B cell (primary cell): Measurements from ENCODE around the gene PRDM2. TPM values are rescaled to one million over a fixed set of nuclear protein-coding genes. Genes with fewer than 3 reads are reported as not detected.

Experiments
- ATAC-seq: fragments of 200-7000 bp; cut with Tn5 transposase; one replicate; pipeline ENCODE4 v1.10.0; 2021; ENCODE audit warnings: low read depth, mild to moderate bottlenecking, moderate number of reproducible peaks, moderate library complexity
- CTCF ChIA-PET: fragments of 350-600 bp; sonication (Branson Sonifier 250); formaldehyde crosslinking; loops from one replicate; lab custom pipeline; 2021; ENCODE audit warnings: antibody characterized with exemption, inconsistent platforms; lab: Charles Lee
- POLR2A ChIA-PET: fragments of 350-600 bp; sonication (Branson Sonifier 250); formaldehyde crosslinking; loops from one replicate; lab custom pipeline; 2021; ENCODE audit warnings: antibody characterized with exemption; lab: Charles Lee
- DNase-seq: peaks from one replicate; pipeline ENCODE4 v3.0.0; 2013
- H2AFZ ChIP-seq: 2 replicates; pipeline ENCODE4 v1.6.1; 2012; ENCODE audit warnings: mild to moderate bottlenecking, low read depth, low read length; ENCODE audit not compliant: insufficient read depth, poor library complexity, severe bottlenecking
- H3K27ac ChIP-seq, 2 donors: 1 replicate in 1 of 2; 2 replicates in 1 of 2; pipeline ENCODE4 v1.5.1; 2012 to 2013; ENCODE audit warnings: low read length in 2 of 2, mild to moderate bottlenecking in 2 of 2, moderate library complexity in 1 of 2
- H3K27me3 ChIP-seq, 4 experiments: fragments of 200-600 bp in 1 of 4; sonication (generic) in 1 of 4; replicated peaks in 1 of 4; 1 replicate in 2 of 4; 2 replicates in 2 of 4; pipeline versions ENCODE4 v1.6.1 to v1.7.0; 2013 to 2016; ENCODE audit warnings: low read length in 3 of 4, mild to moderate bottlenecking in 2 of 4, mixed read lengths in 1 of 4, moderate library complexity in 1 of 4; ENCODE audit not compliant: insufficient read depth in 4 of 4, control insufficient read depth in 3 of 4; ENCODE audit errors: control extremely low read depth in 1 of 4
- H3K36me3 ChIP-seq, 2 experiments: replicated peaks in 1 of 2; 1 replicate in 1 of 2; 2 replicates in 1 of 2; pipeline versions ENCODE4 v1.6.1 to v1.7.1; 2013; ENCODE audit warnings: low read length in 1 of 2; ENCODE audit not compliant: insufficient read depth in 2 of 2, control insufficient read depth in 1 of 2; ENCODE audit errors: control extremely low read depth in 1 of 2, extremely low read depth in 1 of 2
- H3K4me1 ChIP-seq, 2 donors: fragments of 200-600 bp in 1 of 2; sonication (generic) in 1 of 2; 1 replicate in 1 of 2; 2 replicates in 1 of 2; pipeline versions ENCODE4 v1.5.1 to v1.6.1; 2013 to 2017; ENCODE audit warnings: low read length in 2 of 2; ENCODE audit not compliant: control insufficient read depth in 2 of 2, insufficient read depth in 2 of 2
- H3K4me2 ChIP-seq: replicated peaks from 2 replicates; pipeline ENCODE3; 2012; ENCODE audit warnings: mild to moderate bottlenecking, low read depth, low read length; ENCODE audit not compliant: poor library complexity, severe bottlenecking
- H3K4me3 ChIP-seq, 5 experiments: fragments of 200-600 bp in 1 of 5; sonication (generic) in 1 of 5; 1 replicate in 3 of 5; 2 replicates in 2 of 5; pipeline versions ENCODE4 v1.5.1 to v1.7.0; 2011 to 2016; ENCODE audit warnings: low read length in 4 of 5, mild to moderate bottlenecking in 4 of 5, low read depth in 2 of 5, control low read depth in 1 of 5, moderate library complexity in 1 of 5; ENCODE audit not compliant: insufficient read depth in 1 of 5; ENCODE audit errors: control extremely low read depth in 1 of 5, extremely low read depth in 1 of 5
- H3K79me2 ChIP-seq: fragments of 200-600 bp; sonication (generic); one replicate; pipeline ENCODE4 v1.6.0; 2016; ENCODE audit warnings: low read length; ENCODE audit not compliant: control insufficient read depth, insufficient read depth
- H3K9ac ChIP-seq: fragments of 200-600 bp; sonication (generic); 2 replicates; pipeline ENCODE4 v1.6.1; 2017; ENCODE audit warnings: mild to moderate bottlenecking, low read length, moderate library complexity
- H3K9me3 ChIP-seq, 3 donors: one replicate each; pipeline versions ENCODE4 v1.6.1 to v1.7.1; 2013; ENCODE audit warnings: low read length in 2 of 3; ENCODE audit not compliant: control insufficient read depth in 2 of 3, insufficient read depth in 1 of 3; ENCODE audit errors: control extremely low read depth in 1 of 3
- H4K20me1 ChIP-seq: 2 replicates; pipeline ENCODE4 v1.6.0; 2012; ENCODE audit warnings: mild to moderate bottlenecking, low read length; ENCODE audit not compliant: insufficient read depth, control insufficient read depth, poor library complexity, severe bottlenecking
- H3K27ac Mint-ChIP-seq: one replicate; pipeline ENCODE4 v1.8.0; 2021; ENCODE audit warnings: mixed read lengths
- H3K27me3 Mint-ChIP-seq: one replicate; pipeline ENCODE4 v1.8.0; 2021; ENCODE audit warnings: mixed read lengths
- H3K4me1 Mint-ChIP-seq: one replicate; pipeline ENCODE4 v1.8.0; 2021; ENCODE audit warnings: mixed read lengths
- H3K4me3 Mint-ChIP-seq: one replicate; pipeline ENCODE4 v1.8.0; 2021; ENCODE audit warnings: mixed read lengths
- H3K9me3 Mint-ChIP-seq: one replicate; pipeline ENCODE4 v1.8.0; 2022; ENCODE audit warnings: mixed read lengths; ENCODE audit not compliant: insufficient read depth
- EZH2 ChIP-seq: IDR thresholded peaks from 2 replicates; pipeline ENCODE4 v1.6.1; 2012; ENCODE audit warnings: borderline replicate concordance, low read depth, mild to moderate bottlenecking, moderate library complexity, low read length; ENCODE audit not compliant: insufficient read depth, poor library complexity, severe bottlenecking
- WGBS: methylation state at CpG from one replicate; pipeline ENCODE4 v1.1.5; 2013; ENCODE audit warnings: missing lambda C conversion rate; ENCODE audit not compliant: insufficient coverage; 5-methylcytosine and 5-hydroxymethylcytosine counted together
- intact Hi-C: fragments of 100-400 bp; cut with micrococcal nuclease; formaldehyde crosslinking; loops from one replicate; pipeline ENCODE4 v1.10.0; 2022
- polyA plus RNA-seq: library from polyadenylated mRNA; depleted of rRNA; stranded (reverse); fragments of >200 nt; gene quantifications from 2 replicates; pipeline ENCODE4 v1.2.3, GENCODE V29; 2012
- total RNA-seq, 2 donors: library from RNA; stranded (reverse); fragments of 120-200 nt in 1 of 2; gene quantifications; 1 replicate in 1 of 2; 2 replicates in 1 of 2; pipeline versions ENCODE4 v1.2.3 to v1.2.4, GENCODE V29; 2013 to 2022
- TF ChIP-seq, protein P1 (sequence below): fragments of 200-600 bp; IDR thresholded peaks from one replicate; pipeline ENCODE4 v1.8.0; 2022; ENCODE audit warnings: antibody characterized with exemption, mild to moderate bottlenecking

Gene PRDM2
- total and polyA plus RNA-seq, 2 donors (not counting 1 experiment from before 2014, with no cell fraction given): 50.1 to 432 TPM

DNA sequence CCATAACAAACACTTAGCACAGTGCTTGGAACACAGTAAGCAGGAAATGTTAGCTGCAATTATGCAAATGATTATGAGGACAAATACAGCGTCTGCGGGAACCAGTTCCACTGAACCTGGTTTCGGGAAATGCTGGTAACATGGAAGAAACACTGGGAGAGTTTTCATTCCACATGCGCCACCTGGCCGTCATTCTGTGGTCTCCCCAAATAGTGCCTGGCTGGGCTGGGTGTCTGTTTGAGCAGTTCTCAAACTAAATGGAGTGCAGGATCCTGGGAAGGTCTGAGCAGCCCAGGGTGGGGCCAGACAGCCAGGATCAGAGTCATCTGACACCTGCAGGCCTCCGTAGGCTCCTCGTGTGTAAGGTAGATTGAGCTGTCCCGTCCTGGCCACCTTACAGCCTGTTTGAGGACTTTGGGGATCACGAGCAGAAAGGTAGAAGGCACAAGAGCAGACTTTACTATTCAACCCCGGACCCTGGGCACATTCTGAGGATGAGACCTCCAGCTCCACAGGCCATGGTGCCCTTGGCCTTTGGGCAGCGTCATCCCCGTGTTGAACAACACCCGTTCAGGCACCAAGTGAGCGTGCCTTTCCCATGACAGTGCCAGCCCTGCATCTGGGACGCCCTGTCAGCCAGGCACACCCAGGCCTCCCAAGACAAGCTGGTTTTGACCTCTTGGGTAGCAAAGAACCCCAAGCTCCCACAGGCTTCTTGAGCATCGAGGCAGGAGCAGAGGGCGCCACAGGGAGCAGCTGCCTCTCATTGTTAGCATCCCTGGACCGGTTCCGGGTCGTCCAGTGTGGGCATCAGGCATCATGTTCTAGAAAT, 101.9 kb downstream of the PRDM2 start:
- ChIA-PET POLR2A (no interaction called here), CTCF (interaction anchor here (1.3 to 1.6 kb wide), 2 partner anchors 8 to 45 kb away, joined by 3 read pairs; no protein-coding TSS in a partner anchor)
- Mint-ChIP-seq H3K27me3 (no peaks in the 10 kb centered on the region), H3K9me3 (no peaks in the 10 kb centered on the region), H3K27ac (peak overlapping the region; percentile 53), H3K4me3 (no peak overlapping the region), H3K4me1 (peaks cover 45% of the 10 kb centered on the region)
- no peak overlapping the region for H3K4me3 ChIP-seq
- no peak overlapping the region for H3K27ac ChIP-seq
- H3K4me2 ChIP-seq: no peak overlapping the region
- ATAC-seq (no peak), DNase-seq (no peak)
- peaks cover 2 to 10% of the 10 kb centered on the region in 2 experiments for H3K36me3 ChIP-seq
- intact Hi-C loops: no loop called here
- H3K9ac ChIP-seq: no peak overlapping the region
- H3K4me1 ChIP-seq: no peaks in the 10 kb centered on the region
- peaks cover 52% of the 10 kb centered on the region for H3K79me2 ChIP-seq
- 95% methylated on average over 20 of the region's 20 CpGs for WGBS
- TF ChIP-seq, protein P1, sequence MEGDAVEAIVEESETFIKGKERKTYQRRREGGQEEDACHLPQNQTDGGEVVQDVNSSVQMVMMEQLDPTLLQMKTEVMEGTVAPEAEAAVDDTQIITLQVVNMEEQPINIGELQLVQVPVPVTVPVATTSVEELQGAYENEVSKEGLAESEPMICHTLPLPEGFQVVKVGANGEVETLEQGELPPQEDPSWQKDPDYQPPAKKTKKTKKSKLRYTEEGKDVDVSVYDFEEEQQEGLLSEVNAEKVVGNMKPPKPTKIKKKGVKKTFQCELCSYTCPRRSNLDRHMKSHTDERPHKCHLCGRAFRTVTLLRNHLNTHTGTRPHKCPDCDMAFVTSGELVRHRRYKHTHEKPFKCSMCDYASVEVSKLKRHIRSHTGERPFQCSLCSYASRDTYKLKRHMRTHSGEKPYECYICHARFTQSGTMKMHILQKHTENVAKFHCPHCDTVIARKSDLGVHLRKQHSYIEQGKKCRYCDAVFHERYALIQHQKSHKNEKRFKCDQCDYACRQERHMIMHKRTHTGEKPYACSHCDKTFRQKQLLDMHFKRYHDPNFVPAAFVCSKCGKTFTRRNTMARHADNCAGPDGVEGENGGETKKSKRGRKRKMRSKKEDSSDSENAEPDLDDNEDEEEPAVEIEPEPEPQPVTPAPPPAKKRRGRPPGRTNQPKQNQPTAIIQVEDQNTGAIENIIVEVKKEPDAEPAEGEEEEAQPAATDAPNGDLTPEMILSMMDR: no peak
- TF ChIP-seq EZH2: no peak
- peaks cover 80% of the 10 kb centered on the region for H4K20me1 ChIP-seq
- no peaks in the 10 kb centered on the region for H3K27me3 ChIP-seq
- H2AFZ ChIP-seq: no peak overlapping the region
- no peaks in the 10 kb centered on the region for H3K9me3 ChIP-seq
